Karpas-422 (cell line): Measurements from ENCODE around the gene SIPA1L3. TPM values are rescaled to one million over a fixed set of nuclear protein-coding genes. Genes with fewer than 3 reads are reported as not detected.
A peak's percentile ranks its signal among the peaks of the same experiment; 100 is the strongest.

Source experiments
- DNase-seq: peaks from one replicate; pipeline ENCODE4 v3.0.0-alpha.2; 2015
- H2AFZ ChIP-seq: fragments of 200-600 bp; sonication (generic); 2 replicates; pipeline ENCODE4 v1.6.1; 2014; ENCODE audit warnings: antibody characterized with exemption, low read length, mixed read lengths
- H3K27ac ChIP-seq: fragments of 200-600 bp; sonication (generic); 2 replicates; pipeline ENCODE4 v1.5.1; 2014; ENCODE audit warnings: mild to moderate bottlenecking, low read length, moderate library complexity
- H3K27me3 ChIP-seq: fragments of 200-600 bp; sonication (generic); 2 replicates; pipeline ENCODE4 v1.6.1; 2014; ENCODE audit warnings: low read length, mixed read lengths
- H3K36me3 ChIP-seq: fragments of 200-600 bp; sonication (generic); 2 replicates; pipeline ENCODE4 v1.6.1; 2014; ENCODE audit warnings: low read length, mixed read lengths; ENCODE audit not compliant: insufficient read depth
- H3K4me1 ChIP-seq: fragments of 200-600 bp; sonication (generic); 2 replicates; pipeline ENCODE4 v1.6.1; 2014; ENCODE audit warnings: mild to moderate bottlenecking, low read length, mixed read lengths
- H3K4me2 ChIP-seq: fragments of 200-600 bp; sonication (generic); 2 replicates; pipeline ENCODE4 v1.6.1; 2014; ENCODE audit warnings: low read length, low read depth, mild to moderate bottlenecking; ENCODE audit not compliant: poor library complexity, severe bottlenecking
- H3K4me3 ChIP-seq: fragments of 200-600 bp; sonication (generic); 2 replicates; pipeline ENCODE4 v1.5.1; 2014; ENCODE audit warnings: mild to moderate bottlenecking, antibody characterized with exemption, low read length, mixed read lengths
- H3K79me2 ChIP-seq: fragments of 200-600 bp; sonication (generic); 2 replicates; pipeline ENCODE4 v1.6.1; 2014; ENCODE audit warnings: mild to moderate bottlenecking, low read length, mixed read lengths
- H3K9ac ChIP-seq: fragments of 200-600 bp; sonication (generic); 2 replicates; pipeline ENCODE4 v1.6.0; 2014; ENCODE audit warnings: low read length
- H3K9me2 ChIP-seq: fragments of 200-600 bp; sonication (generic), shearing (Covaris generic); replicated peaks from 2 replicates; pipeline ENCODE4 v1.6.0; 2014; ENCODE audit warnings: mild to moderate bottlenecking, low read length, moderate library complexity; ENCODE audit not compliant: insufficient read depth
- H3K9me3 ChIP-seq: fragments of 300-700, 200-600 bp; sonication (generic); 2 replicates; pipeline ENCODE4 v1.6.1; 2014; ENCODE audit warnings: low read length, mixed read lengths
- H4K20me1 ChIP-seq: fragments of 200-600 bp; sonication (generic); 2 replicates; pipeline ENCODE4 v1.6.1; 2014; ENCODE audit warnings: mild to moderate bottlenecking, antibody characterized with exemption, low read length, low read depth; ENCODE audit not compliant: insufficient read depth
- total RNA-seq: library from RNA; depleted of rRNA; stranded (reverse); fragments of >200 nt; shearing (Covaris generic); gene quantifications from 2 replicates; pipeline ENCODE4 v1.2.3, GENCODE V29; 2014; ENCODE audit warnings: low replicate concordance

SIPA1L3 gene
- total RNA-seq, 1 experiment from 2014 or later, result 88.1 TPM

- DNase-seq, result no peak
- H3K4me1 ChIP-seq, result peaks cover 19% of the 10 kb centered on the region
- no peak overlapping the region for H2AFZ ChIP-seq
- no peak overlapping the region for H3K4me2 ChIP-seq
- no peak overlapping the region for H3K9ac ChIP-seq
- H4K20me1 ChIP-seq, result no peaks in the 10 kb centered on the region
- H3K27ac ChIP-seq, result no peak overlapping the region
- H3K9me2 ChIP-seq, result no peaks in the 10 kb centered on the region
- peaks cover 28% of the 10 kb centered on the region for H3K9me3 ChIP-seq
- H3K36me3 ChIP-seq, result peaks cover 70% of the 10 kb centered on the region
- H3K4me3 ChIP-seq, result no peak overlapping the region; the same call in 1 of the 2 replicates
- H3K79me2 ChIP-seq, result peaks cover 94% of the 10 kb centered on the region
- H3K27me3 ChIP-seq, result no peaks in the 10 kb centered on the region
Measured at GRCh38 chr19:37932985-37933936, 26.3 kb downstream of the SIPA1L3 start.

- peaks cover 73% of the 10 kb centered on the region for H3K36me3 ChIP-seq
- peaks cover 98% of the 10 kb centered on the region for H3K79me2 ChIP-seq
- peaks cover 20% of the 10 kb centered on the region for H3K4me1 ChIP-seq
- peaks cover 28% of the 10 kb centered on the region for H3K9me3 ChIP-seq
- no peak overlapping the region for H3K27ac ChIP-seq
- no peak overlapping the region for H3K4me2 ChIP-seq
- H3K27me3 ChIP-seq, result no peaks in the 10 kb centered on the region
- no peak for DNase-seq
- no peaks in the 10 kb centered on the region for H3K9me2 ChIP-seq
- H2AFZ ChIP-seq, result no peak overlapping the region
- no peak overlapping the region for H3K4me3 ChIP-seq
- H4K20me1 ChIP-seq, result no peaks in the 10 kb centered on the region
- no peak overlapping the region for H3K9ac ChIP-seq
Measured at GRCh38 chr19:37933937-37934358, 26.9 kb downstream of the SIPA1L3 start.

- Histone ChIP-seq H4K20me1 (no peaks in the 10 kb centered on the region), H3K4me1 (peaks cover 20% of the 10 kb centered on the region), H3K4me2 (no peak overlapping the region), H2AFZ (no peak overlapping the region), H3K4me3 (no peak overlapping the region), H3K9me3 (peaks cover 28% of the 10 kb centered on the region), H3K79me2 (peaks cover 98% of the 10 kb centered on the region), H3K27ac (no peak overlapping the region), H3K9ac (no peak overlapping the region), H3K36me3 (peaks cover 69% of the 10 kb centered on the region), H3K27me3 (no peaks in the 10 kb centered on the region), H3K9me2 (no peaks in the 10 kb centered on the region)
- DNase-seq, result no peak
Measured at GRCh38 chr19:37935341-37935740, 28.3 kb downstream of the SIPA1L3 start.

- H3K27me3 ChIP-seq, result no peaks in the 10 kb centered on the region
- no peak overlapping the region for H3K9ac ChIP-seq
- no peak overlapping the region for H3K4me2 ChIP-seq
- no peak overlapping the region for H3K4me3 ChIP-seq
- H3K9me3 ChIP-seq, result peaks cover 28% of the 10 kb centered on the region
- no peaks in the 10 kb centered on the region for H3K9me2 ChIP-seq
- H3K36me3 ChIP-seq, result peaks cover 61% of the 10 kb centered on the region
- H3K4me1 ChIP-seq, result peaks cover 20% of the 10 kb centered on the region
- DNase-seq, result no peak
- no peak overlapping the region for H3K27ac ChIP-seq
- peaks cover 98% of the 10 kb centered on the region for H3K79me2 ChIP-seq
- H2AFZ ChIP-seq, result no peak overlapping the region
- H4K20me1 ChIP-seq, result no peaks in the 10 kb centered on the region
Measured at GRCh38 chr19:37936166-37936565, 29.2 kb downstream of the SIPA1L3 start.

GRCh38 chr19:37936886-37937285, 29.9 kb downstream of the SIPA1L3 start:
- DNase-seq, result no peak
- H3K9me2 ChIP-seq, result no peaks in the 10 kb centered on the region
- H3K27me3 ChIP-seq, result no peaks in the 10 kb centered on the region
- H3K79me2 ChIP-seq, result peaks cover 98% of the 10 kb centered on the region
- H3K4me1 ChIP-seq, result peaks cover 20% of the 10 kb centered on the region
- no peak overlapping the region for H3K4me3 ChIP-seq
- H3K27ac ChIP-seq, result no peak overlapping the region
- no peaks in the 10 kb centered on the region for H4K20me1 ChIP-seq
- H3K36me3 ChIP-seq, result peaks cover 61% of the 10 kb centered on the region
- H2AFZ ChIP-seq, result no peak overlapping the region
- no peak overlapping the region for H3K4me2 ChIP-seq
- H3K9ac ChIP-seq, result no peak overlapping the region
- peaks cover 28% of the 10 kb centered on the region for H3K9me3 ChIP-seq

GRCh38 chr19:37938353-37938752, 31.3 kb downstream of the SIPA1L3 start:
- Histone ChIP-seq H3K4me3 (no peak overlapping the region), H3K4me2 (no peak overlapping the region), H3K27ac (peak overlapping the region; percentile 64), H2AFZ (no peak overlapping the region), H3K9ac (no peak overlapping the region), H3K9me3 (peaks cover 22% of the 10 kb centered on the region), H3K9me2 (no peaks in the 10 kb centered on the region), H4K20me1 (no peaks in the 10 kb centered on the region), H3K27me3 (no peaks in the 10 kb centered on the region), H3K4me1 (peaks cover 20% of the 10 kb centered on the region), H3K36me3 (peaks cover 53% of the 10 kb centered on the region), H3K79me2 (peaks cover 98% of the 10 kb centered on the region)
- no peak for DNase-seq

GRCh38 chr19:37941782-37942515, 34.9 kb downstream of the SIPA1L3 start:
- Histone ChIP-seq H2AFZ (no peak overlapping the region), H3K27ac (no peak overlapping the region), H3K4me3 (no peak overlapping the region), H3K9me3 (no peaks in the 10 kb centered on the region), H3K27me3 (no peaks in the 10 kb centered on the region), H3K4me1 (peaks cover 20% of the 10 kb centered on the region), H3K36me3 (peaks cover 27% of the 10 kb centered on the region; the same call in 1 of the 2 replicates), H4K20me1 (peaks cover 3% of the 10 kb centered on the region; the same call in 1 of the 2 replicates), H3K9ac (no peak overlapping the region), H3K9me2 (no peaks in the 10 kb centered on the region), H3K4me2 (no peak overlapping the region), H3K79me2 (peaks cover 97% of the 10 kb centered on the region)
- no peak for DNase-seq

- Histone ChIP-seq H3K27ac (no peak overlapping the region), H3K36me3 (peaks cover 25% of the 10 kb centered on the region; the same call in 1 of the 2 replicates), H3K4me2 (no peak overlapping the region), H3K27me3 (no peaks in the 10 kb centered on the region), H4K20me1 (peaks cover 3% of the 10 kb centered on the region; the same call in 1 of the 2 replicates), H3K4me1 (peaks cover 20% of the 10 kb centered on the region), H3K79me2 (peaks cover 96% of the 10 kb centered on the region), H3K9ac (no peak overlapping the region), H2AFZ (no peak overlapping the region), H3K4me3 (no peak overlapping the region), H3K9me3 (no peaks in the 10 kb centered on the region), H3K9me2 (no peaks in the 10 kb centered on the region)
- no peak for DNase-seq
Measured at GRCh38 chr19:37942516-37942902, 35.5 kb downstream of the SIPA1L3 start.
